PC-9 (cell line): ENCODE results near the gene GALNT2.

Experiments used
- EZH2 ChIP-seq: fragments of 200-600 bp; sonication (generic); IDR thresholded peaks from 2 replicates; pipeline ENCODE4 v1.8.0; 2017; ENCODE audit warnings: antibody characterized with exemption, low read depth
- TF ChIP-seq, protein P1 (sequence below): fragments of 200-600 bp; sonication (generic); conservative IDR thresholded peaks from 2 replicates; pipeline ENCODE4 v1.6.1; 2017; ENCODE audit warnings: mixed run types, antibody characterized with exemption, mild to moderate bottlenecking, moderate library complexity

DNA sequence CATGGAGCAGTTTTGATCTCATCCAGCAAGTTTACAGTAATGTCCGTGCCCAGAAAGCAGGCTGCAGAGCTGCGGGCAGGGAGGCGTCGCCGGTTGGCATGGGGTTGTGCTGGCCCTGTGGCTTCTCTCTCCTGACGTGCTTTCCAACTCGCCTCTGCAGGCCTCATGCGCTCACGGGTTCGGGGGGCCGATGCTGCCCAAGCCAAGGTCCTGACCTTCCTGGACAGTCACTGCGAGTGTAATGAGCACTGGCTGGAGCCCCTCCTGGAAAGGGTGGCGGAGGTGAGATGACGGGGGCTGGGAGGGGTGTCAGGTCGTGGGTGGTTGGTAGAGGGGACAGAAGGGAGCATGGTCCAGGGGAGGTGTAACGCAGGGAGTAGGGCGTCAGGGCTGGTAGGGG is 176.1 kb downstream of the GALNT2 start:
- TF ChIP-seq, protein P1, sequence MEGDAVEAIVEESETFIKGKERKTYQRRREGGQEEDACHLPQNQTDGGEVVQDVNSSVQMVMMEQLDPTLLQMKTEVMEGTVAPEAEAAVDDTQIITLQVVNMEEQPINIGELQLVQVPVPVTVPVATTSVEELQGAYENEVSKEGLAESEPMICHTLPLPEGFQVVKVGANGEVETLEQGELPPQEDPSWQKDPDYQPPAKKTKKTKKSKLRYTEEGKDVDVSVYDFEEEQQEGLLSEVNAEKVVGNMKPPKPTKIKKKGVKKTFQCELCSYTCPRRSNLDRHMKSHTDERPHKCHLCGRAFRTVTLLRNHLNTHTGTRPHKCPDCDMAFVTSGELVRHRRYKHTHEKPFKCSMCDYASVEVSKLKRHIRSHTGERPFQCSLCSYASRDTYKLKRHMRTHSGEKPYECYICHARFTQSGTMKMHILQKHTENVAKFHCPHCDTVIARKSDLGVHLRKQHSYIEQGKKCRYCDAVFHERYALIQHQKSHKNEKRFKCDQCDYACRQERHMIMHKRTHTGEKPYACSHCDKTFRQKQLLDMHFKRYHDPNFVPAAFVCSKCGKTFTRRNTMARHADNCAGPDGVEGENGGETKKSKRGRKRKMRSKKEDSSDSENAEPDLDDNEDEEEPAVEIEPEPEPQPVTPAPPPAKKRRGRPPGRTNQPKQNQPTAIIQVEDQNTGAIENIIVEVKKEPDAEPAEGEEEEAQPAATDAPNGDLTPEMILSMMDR, result no peak
- TF ChIP-seq EZH2, result no peak
